Natural killer cell (primary cell): ENCODE measurements around the gene SLC2A11. TPM values are rescaled to one million over a fixed set of nuclear protein-coding genes. Genes with fewer than 3 reads are reported as not detected.

ENCODE experiments used
- ATAC-seq, 3 donors: fragments of 150-1000 bp in 2 of 3; fragments of 200-7000 bp in 1 of 3; cut with Tn5 transposase; 1 replicate in 1 of 3; 2 replicates in 2 of 3; pipeline ENCODE4 v1.10.0; 2021; ENCODE audit warnings: mild to moderate bottlenecking in 2 of 3, moderate library complexity in 2 of 3
- DNase-seq, 2 donors: peaks; one replicate each; pipeline versions ENCODE4 v3.0.0 to v3.0.0-alpha.2; 2013 to 2021; ENCODE audit warnings: mixed read lengths in 1 of 2
- H3K27ac ChIP-seq: one replicate; pipeline ENCODE4 v1.5.1; 2013; ENCODE audit warnings: mild to moderate bottlenecking, low read length
- H3K27me3 ChIP-seq: one replicate; pipeline ENCODE4 v1.6.1; 2013; ENCODE audit warnings: low read length; ENCODE audit not compliant: control insufficient read depth, insufficient read depth
- H3K36me3 ChIP-seq: one replicate; pipeline ENCODE4 v1.6.1; 2013; ENCODE audit warnings: low read length; ENCODE audit not compliant: control insufficient read depth, insufficient read depth
- H3K4me1 ChIP-seq: one replicate; pipeline ENCODE4 v1.6.1; 2013; ENCODE audit warnings: low read length; ENCODE audit not compliant: control insufficient read depth, insufficient read depth
- H3K4me3 ChIP-seq: one replicate; pipeline ENCODE4 v1.5.1; 2013; ENCODE audit warnings: low read length
- H3K9me3 ChIP-seq: one replicate; pipeline ENCODE4 v1.6.1; 2013; ENCODE audit warnings: low read length; ENCODE audit not compliant: control insufficient read depth, insufficient read depth
- H3K27ac Mint-ChIP-seq, 2 donors: one replicate each; pipeline ENCODE4 v1.8.0; 2022; ENCODE audit warnings: mild to moderate bottlenecking in 2 of 2, mixed read lengths in 2 of 2, moderate library complexity in 1 of 2
- H3K27me3 Mint-ChIP-seq, 2 donors: one replicate each; pipeline ENCODE4 v1.8.0; 2022; ENCODE audit warnings: low read depth in 2 of 2, mixed read lengths in 2 of 2
- H3K36me3 Mint-ChIP-seq: one replicate; pipeline ENCODE4 v1.8.0; 2022; ENCODE audit warnings: mixed read lengths
- H3K4me1 Mint-ChIP-seq, 2 donors: one replicate each; pipeline ENCODE4 v1.8.0; 2022; ENCODE audit warnings: mixed read lengths in 2 of 2
- H3K4me3 Mint-ChIP-seq: one replicate; pipeline ENCODE4 v1.8.0; 2022; ENCODE audit warnings: mild to moderate bottlenecking, moderate library complexity, mixed read lengths
- H3K9me3 Mint-ChIP-seq, 2 donors: one replicate each; pipeline ENCODE4 v1.8.0; 2022; ENCODE audit warnings: mixed read lengths in 2 of 2
- CTCF ChIP-seq: fragments of 200-600 bp; IDR thresholded peaks from one replicate; pipeline ENCODE4 v1.8.0; 2022; ENCODE audit warnings: antibody characterized with exemption
- WGBS: methylation state at CpG from one replicate; pipeline ENCODE4 v1.1.7; 2013; ENCODE audit warnings: missing lambda C conversion rate; ENCODE audit not compliant: insufficient coverage; 5-methylcytosine and 5-hydroxymethylcytosine counted together
- intact Hi-C: fragments of 100-400 bp; cut with micrococcal nuclease; formaldehyde crosslinking; loops from one replicate; pipeline ENCODE4 v1.14.2; 2022
- total RNA-seq, 4 donors: library from RNA; stranded (reverse); fragments of 120-200 nt in 1 of 4; gene quantifications; one replicate each; pipeline versions ENCODE4 v1.2.3 to v1.2.4, GENCODE V29; 2013 to 2022

The SLC2A11 gene
- total RNA-seq, 3 donors from 2014 or later (not counting 1 experiment from before 2014, with no cell fraction given), result 9.2 to 14.1 (median 11.8) TPM

GRCh38 chr22:23834793-23835483, 22.7 kb upstream of the SLC2A11 start:
- no peak overlapping the region for H3K4me3 ChIP-seq
- peaks cover 27% of the 10 kb centered on the region for H3K4me1 ChIP-seq
- peak overlapping the region in 1 of 2 donors; percentile 62 for H3K27ac Mint-ChIP-seq
- no peaks in the 10 kb centered on the region for H3K27me3 ChIP-seq
- WGBS, result 97% methylated on average over 10 of the region's 10 CpGs
- peaks cover 20 to 26% of the 10 kb centered on the region in 2 donors for H3K4me1 Mint-ChIP-seq
- no peak overlapping the region for H3K4me3 Mint-ChIP-seq
- no peak for DNase-seq
- no peaks in the 10 kb centered on the region for H3K9me3 ChIP-seq
- intact Hi-C loops, result no loop called here
- no peaks in the 10 kb centered on the region for H3K9me3 Mint-ChIP-seq
- ATAC-seq, result no peak
- H3K36me3 Mint-ChIP-seq, result no peaks in the 10 kb centered on the region
- no peak for TF ChIP-seq CTCF
- no peak overlapping the region for H3K27ac ChIP-seq
- H3K27me3 Mint-ChIP-seq, result no peaks in the 10 kb centered on the region
- peaks cover 41% of the 10 kb centered on the region for H3K36me3 ChIP-seq

DNA sequence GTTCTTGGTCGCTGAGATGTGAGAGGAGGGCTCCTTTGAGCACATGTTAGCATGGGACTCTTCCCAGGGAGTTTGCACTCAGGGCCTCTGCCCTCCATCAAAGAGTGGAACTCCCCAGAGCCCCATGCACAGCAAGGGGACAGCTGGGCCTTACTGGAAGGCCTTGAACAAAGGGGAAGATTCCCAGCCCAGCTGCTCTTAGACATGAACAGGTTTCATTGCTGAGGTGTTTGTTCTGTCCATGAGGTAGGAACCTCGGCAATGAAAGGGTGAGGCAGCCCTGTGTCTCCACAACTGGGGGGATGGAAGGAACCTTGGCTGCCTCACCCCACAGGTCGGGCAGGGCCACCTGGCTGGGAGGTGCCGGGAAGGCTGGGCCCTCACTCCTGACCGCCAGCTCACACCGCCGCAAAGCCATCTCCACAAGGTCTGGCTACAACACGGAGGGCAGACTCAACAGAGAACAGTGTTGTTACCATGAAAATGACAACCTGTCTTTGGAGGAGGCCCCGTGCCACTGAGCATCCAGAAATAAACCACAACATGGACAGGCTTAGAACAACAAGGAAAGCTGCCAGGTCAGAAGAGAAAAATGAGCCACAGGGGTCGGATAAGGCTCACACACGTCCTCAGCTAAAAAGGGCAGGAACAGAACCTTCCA, 22.1 kb upstream of the SLC2A11 start:
- Histone ChIP-seq H3K27me3 (no peaks in the 10 kb centered on the region), H3K9me3 (no peaks in the 10 kb centered on the region), H3K4me1 (peaks cover 27% of the 10 kb centered on the region), H3K27ac (no peak overlapping the region), H3K4me3 (no peak overlapping the region), H3K36me3 (peaks cover 37% of the 10 kb centered on the region)
- no peak for DNase-seq
- Mint-ChIP-seq H3K9me3 (no peaks in the 10 kb centered on the region), H3K27ac (peak overlapping the region in 1 of 2 donors; percentile 62), H3K4me1 (peaks cover 20 to 22% of the 10 kb centered on the region in 2 donors), H3K36me3 (no peaks in the 10 kb centered on the region), H3K4me3 (no peak overlapping the region), H3K27me3 (no peaks in the 10 kb centered on the region)
- intact Hi-C loops, result no loop called here
- TF ChIP-seq CTCF, result no peak
- ATAC-seq, result no peak
- WGBS, result 90% methylated on average over 11 of the region's 11 CpGs

DNA sequence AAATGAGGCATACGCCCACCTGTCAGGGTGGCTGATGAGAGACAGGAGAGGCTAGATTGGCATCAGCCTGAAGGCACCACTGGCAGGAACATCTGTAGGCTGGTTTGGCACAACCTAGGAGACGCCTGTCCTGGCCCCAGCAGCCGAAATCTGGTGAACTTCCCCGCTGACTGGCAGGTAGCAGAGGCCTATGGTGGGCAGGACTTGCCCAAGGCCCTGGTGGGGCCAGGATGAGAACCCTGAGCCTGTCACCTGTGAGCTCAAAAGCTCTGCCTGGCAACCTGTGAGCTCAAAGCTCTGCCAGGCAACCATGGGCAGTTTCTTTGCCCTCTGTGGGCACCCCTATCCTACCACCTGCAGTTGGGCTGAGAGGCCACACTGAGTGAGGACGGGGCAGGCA, 21.4 kb upstream of the SLC2A11 start:
- Histone ChIP-seq H3K36me3 (peaks cover 33% of the 10 kb centered on the region), H3K4me3 (no peak overlapping the region), H3K9me3 (no peaks in the 10 kb centered on the region), H3K27me3 (no peaks in the 10 kb centered on the region), H3K27ac (no peak overlapping the region), H3K4me1 (peaks cover 27% of the 10 kb centered on the region)
- WGBS, result 88% methylated on average over 5 of the region's 5 CpGs
- Mint-ChIP-seq H3K4me1 (peaks cover 21 to 22% of the 10 kb centered on the region in 2 donors), H3K4me3 (no peak overlapping the region), H3K9me3 (no peaks in the 10 kb centered on the region), H3K27ac (peak overlapping the region in 1 of 2 donors; percentile 62), H3K27me3 (no peaks in the 10 kb centered on the region), H3K36me3 (no peaks in the 10 kb centered on the region)
- ATAC-seq, result no peak
- TF ChIP-seq CTCF, result no peak
- DNase-seq, result no peak
- intact Hi-C loops, result no loop called here
